Left ventricle myocardium inferior (tissue), 1 donor: ENCODE results near the gene FAM163A. TPM values are rescaled to one million over a fixed set of nuclear protein-coding genes. Genes with fewer than 3 reads are reported as not detected.
A peak's percentile ranks its signal among the peaks of the same experiment; 100 is the strongest.
"Not testable (repeated sequence)": the region's sequence is repeated elsewhere in the genome, so short reads cannot be mapped to it uniquely, and the experiment has no call there.

ENCODE experiments used
- DNase-seq: peaks from one replicate; pipeline ENCODE4 v3.0.0-alpha.2; 2020
- H3K27ac ChIP-seq: fragments of 200-600 bp; replicated peaks from 2 replicates; pipeline ENCODE4 v1.8.0; 2021
- H3K27me3 ChIP-seq: fragments of 200-600 bp; 2 replicates; pipeline ENCODE4 v1.8.0; 2021; ENCODE audit warnings: low read depth
- H3K36me3 ChIP-seq: fragments of 200-600 bp; 2 replicates; pipeline ENCODE4 v1.8.0; 2021
- H3K4me1 ChIP-seq: fragments of 200-600 bp; 2 replicates; pipeline ENCODE4 v1.8.0; 2021
- H3K4me3 ChIP-seq: fragments of 200-600 bp; 2 replicates; pipeline ENCODE4 v1.8.0; 2021; ENCODE audit warnings: mild to moderate bottlenecking, moderate library complexity
- H3K9me3 ChIP-seq: fragments of 200-600 bp; replicated peaks from 2 replicates; pipeline ENCODE4 v1.8.0; 2021
- CTCF ChIP-seq: fragments of 200-600 bp; IDR thresholded peaks from 2 replicates; pipeline ENCODE4 v1.8.0; 2021; ENCODE audit warnings: antibody characterized with exemption, mild to moderate bottlenecking, borderline replicate concordance
- intact Hi-C: fragments of 100-400 bp; cut with micrococcal nuclease; formaldehyde crosslinking; loops from one replicate; pipeline ENCODE4 v1.11.0; 2022
- long read RNA-seq: library from polyadenylated mRNA; unstranded; transcript quantifications from one replicate; pipeline ENCODE4 v2.0.0, GENCODE V29; 2021
- total RNA-seq: library from RNA; stranded (reverse); fragmentation: NEBNext Ultra II Directional; extraction: Animal tissue kit (Norgen Biotek cat#: 25700); gene quantifications from one replicate; pipeline ENCODE4 v1.2.1, GENCODE V29; 2021
- donor health status: DM: no; HTN: yes; CAD: no; lungs with severe emphysema.

Gene FAM163A
- 0.16 TPM for total RNA-seq
- long read RNA-seq, partial matches to known transcripts, result 0 of 1 reads
- long read RNA-seq, other reads (novel, unspliced or antisense), result 1 of 1 reads

- Histone ChIP-seq H3K36me3 (no peaks in the 10 kb centered on the region), H3K4me3 (peak within 1 kb of the TSS; percentile 66), H3K4me1 (peaks cover 22% of the 10 kb centered on the region), H3K27ac (no peak within 1 kb of the TSS), H3K9me3 (no peaks in the 10 kb centered on the region), H3K27me3 (peaks cover 86% of the 10 kb centered on the region)
- no peak for DNase-seq
- intact Hi-C loops, result no loop called here
- TF ChIP-seq CTCF, result no peak
Observed at GRCh38 chr1:179742717-179743678, at the start of gene FAM163A. TSS of gene FAM163A (plus strand) at chr1:179743291. CDS start at chr1:179813098, 69,807 bp downstream.

GRCh38 chr1:179694530-179694929 lies 48.6 kb upstream of the FAM163A start:
- intact Hi-C loops, H3K27ac ChIP-seq, DNase-seq, H3K4me3 ChIP-seq, H3K4me1 ChIP-seq, H3K36me3 ChIP-seq, H3K9me3 ChIP-seq: not testable (repeated sequence)
- H3K27me3 ChIP-seq, result peaks cover 56% of the 10 kb centered on the region

- intact Hi-C loops, result no loop called here
- Histone ChIP-seq H3K4me1 (no peaks in the 10 kb centered on the region), H3K27me3 (no peaks in the 10 kb centered on the region), H3K27ac (no peak overlapping the region), H3K4me3 (no peak overlapping the region), H3K9me3 (no peaks in the 10 kb centered on the region), H3K36me3 (no peaks in the 10 kb centered on the region)
- no peak for DNase-seq
- TF ChIP-seq CTCF, result no peak
Observed at GRCh38 chr1:179702946-179703539, 40.0 kb upstream of the FAM163A start.

GRCh38 chr1:179706339-179706941 lies 36.7 kb upstream of the FAM163A start:
- no peaks in the 10 kb centered on the region for H3K27me3 ChIP-seq
- H3K9me3 ChIP-seq, result no peaks in the 10 kb centered on the region
- intact Hi-C loops, result loop anchor here (2.0 kb wide), 1 partner anchor 108 kb away; no protein-coding TSS in a partner anchor
- no peak overlapping the region for H3K4me3 ChIP-seq
- no peak overlapping the region for H3K27ac ChIP-seq
- H3K4me1 ChIP-seq, result peaks cover 28% of the 10 kb centered on the region
- peak; percentile 34 for DNase-seq
- peak; percentile 76 for TF ChIP-seq CTCF
- H3K36me3 ChIP-seq, result no peaks in the 10 kb centered on the region

- no peak for DNase-seq
- intact Hi-C loops, result loop anchor here (2.0 kb wide), 1 partner anchor 107 kb away; no protein-coding TSS in a partner anchor
- Histone ChIP-seq H3K9me3 (no peaks in the 10 kb centered on the region), H3K4me3 (no peak overlapping the region), H3K4me1 (peaks cover 28% of the 10 kb centered on the region), H3K27ac (no peak overlapping the region), H3K36me3 (no peaks in the 10 kb centered on the region), H3K27me3 (no peaks in the 10 kb centered on the region)
- no peak for TF ChIP-seq CTCF
Observed at GRCh38 chr1:179707406-179707805, 35.7 kb upstream of the FAM163A start.
